ENCODE results near the gene C14orf180.

The C14orf180 gene

GRCh38 chr14:104611881-104612280 lies 32.3 kb downstream of the C14orf180 start:
- no peak for TF ChIP-seq EZH2 (optimal IDR thresholded peaks at IDR 0.05; ENCODE audit: low read depth, low read length)
- no peak overlapping the region for H3K4me2 ChIP-seq (ENCODE audit: low read depth, low read length)
- no peak overlapping the region for H3K4me3 ChIP-seq (ENCODE audit: low read length)
- no peaks in the 10 kb centered on the region for H3K9me2 ChIP-seq (replicated peaks; ENCODE audit: insufficient read depth, low read length)
- H3K36me3 ChIP-seq (replicated peaks; ENCODE audit: insufficient read depth, low read length), result no peaks in the 10 kb centered on the region
- no peak overlapping the region for H2AFZ ChIP-seq (ENCODE audit: low read length)
- peaks cover 30% of the 10 kb centered on the region for H3K27me3 ChIP-seq (replicated peaks; ENCODE audit: insufficient read depth, low read length)
- H3K9ac ChIP-seq (ENCODE audit: low read length), result no peak overlapping the region
- H3F3A ChIP-seq (ENCODE audit: insufficient read depth, low read length), result no peaks in the 10 kb centered on the region
- no peaks in the 10 kb centered on the region for H4K20me1 ChIP-seq (ENCODE audit: insufficient read depth, low read length)
- H3K27ac ChIP-seq (ENCODE audit: low read length), result no peak overlapping the region
- H3K9me3 ChIP-seq (replicated peaks; ENCODE audit: insufficient read depth, low read length), result no peaks in the 10 kb centered on the region
- DNase-seq, result no peak
- H3K4me1 ChIP-seq (ENCODE audit: low read length), result no peaks in the 10 kb centered on the region
- H3K79me2 ChIP-seq (ENCODE audit: low read length), result no peaks in the 10 kb centered on the region

- no peak for TF ChIP-seq CTCF (IDR thresholded peaks at IDR 0.05; ENCODE audit: low read length)
- no peak for TF ChIP-seq EZH2 (optimal IDR thresholded peaks at IDR 0.05; ENCODE audit: low read depth, low read length)
- no peak for TF ChIP-seq EZH2phosphoT487 (IDR thresholded peaks at IDR 0.05; ENCODE audit: low read length)
- Histone ChIP-seq H3K36me3 (replicated peaks; ENCODE audit: insufficient read depth, low read length) (no peaks in the 10 kb centered on the region), H3K27me3 (replicated peaks; ENCODE audit: insufficient read depth, low read length) (peaks cover 28% of the 10 kb centered on the region), H3K4me2 (ENCODE audit: low read depth, low read length) (no peak overlapping the region), H4K20me1 (ENCODE audit: insufficient read depth, low read length) (no peaks in the 10 kb centered on the region), H3K79me2 (ENCODE audit: low read length) (no peaks in the 10 kb centered on the region), H3K9me2 (replicated peaks; ENCODE audit: insufficient read depth, low read length) (no peaks in the 10 kb centered on the region), H3K27ac (ENCODE audit: low read length) (no peak overlapping the region), H3K9ac (ENCODE audit: low read length) (no peak overlapping the region), H2AFZ (ENCODE audit: low read length) (no peak overlapping the region), H3K4me3 (ENCODE audit: low read length) (no peak overlapping the region), H3K9me3 (replicated peaks; ENCODE audit: insufficient read depth, low read length) (no peaks in the 10 kb centered on the region), H3F3A (ENCODE audit: insufficient read depth, low read length) (no peaks in the 10 kb centered on the region), H3K4me1 (ENCODE audit: low read length) (no peaks in the 10 kb centered on the region)
- DNase-seq, result no peak
Measured at GRCh38 chr14:104614126-104614812, 34.7 kb downstream of the C14orf180 start.

GRCh38 chr14:104624939-104625338 lies 45.4 kb downstream of the C14orf180 start:
- Histone ChIP-seq H3F3A (ENCODE audit: insufficient read depth, low read length) (no peaks in the 10 kb centered on the region), H3K9me2 (replicated peaks; ENCODE audit: insufficient read depth, low read length) (no peaks in the 10 kb centered on the region), H2AFZ (ENCODE audit: low read length) (no peak overlapping the region), H3K4me2 (ENCODE audit: low read depth, low read length) (no peak overlapping the region), H3K36me3 (replicated peaks; ENCODE audit: insufficient read depth, low read length) (no peaks in the 10 kb centered on the region), H3K27ac (ENCODE audit: low read length) (no peak overlapping the region), H3K79me2 (ENCODE audit: low read length) (no peaks in the 10 kb centered on the region), H3K27me3 (replicated peaks; ENCODE audit: insufficient read depth, low read length) (peaks cover 56% of the 10 kb centered on the region), H4K20me1 (ENCODE audit: insufficient read depth, low read length) (no peaks in the 10 kb centered on the region), H3K4me1 (ENCODE audit: low read length) (no peaks in the 10 kb centered on the region), H3K9me3 (replicated peaks; ENCODE audit: insufficient read depth, low read length) (no peaks in the 10 kb centered on the region), H3K4me3 (ENCODE audit: low read length) (no peak overlapping the region), H3K9ac (ENCODE audit: low read length) (no peak overlapping the region)
- no peak for DNase-seq
- TF ChIP-seq EZH2phosphoT487 (IDR thresholded peaks at IDR 0.05; ENCODE audit: low read length), result no peak
- TF ChIP-seq CTCF (IDR thresholded peaks at IDR 0.05; ENCODE audit: low read length), result no peak
- no peak for TF ChIP-seq EZH2 (optimal IDR thresholded peaks at IDR 0.05; ENCODE audit: low read depth, low read length)

GRCh38 chr14:104632781-104633180 lies 53.2 kb downstream of the C14orf180 start:
- TF ChIP-seq CTCF (IDR thresholded peaks at IDR 0.05; ENCODE audit: low read length) (no peak), EZH2 (optimal IDR thresholded peaks at IDR 0.05; ENCODE audit: low read depth, low read length) (no peak), EZH2phosphoT487 (IDR thresholded peaks at IDR 0.05; ENCODE audit: low read length) (no peak)
- Histone ChIP-seq H3K9me3 (replicated peaks; ENCODE audit: insufficient read depth, low read length) (no peaks in the 10 kb centered on the region), H3K9ac (ENCODE audit: low read length) (no peak overlapping the region)

More at GRCh38 chr14:104632781-104633180, 53.2 kb downstream of the C14orf180 start:
- Histone ChIP-seq H3K4me3 (ENCODE audit: low read length) (no peak overlapping the region), H3K36me3 (replicated peaks; ENCODE audit: insufficient read depth, low read length) (no peaks in the 10 kb centered on the region), H3K4me1 (ENCODE audit: low read length) (no peaks in the 10 kb centered on the region), H3K4me2 (ENCODE audit: low read depth, low read length) (no peak overlapping the region), H3F3A (ENCODE audit: insufficient read depth, low read length) (no peaks in the 10 kb centered on the region), H3K27me3 (replicated peaks; ENCODE audit: insufficient read depth, low read length) (peaks cover 32% of the 10 kb centered on the region), H3K79me2 (ENCODE audit: low read length) (no peaks in the 10 kb centered on the region), H4K20me1 (ENCODE audit: insufficient read depth, low read length) (no peaks in the 10 kb centered on the region), H2AFZ (ENCODE audit: low read length) (no peak overlapping the region), H3K9me2 (replicated peaks; ENCODE audit: insufficient read depth, low read length) (no peaks in the 10 kb centered on the region), H3K27ac (ENCODE audit: low read length) (no peak overlapping the region)
- no peak for DNase-seq

Data from MM.1S (cell line).